GM20000 (cell line): ENCODE results near the gene EGR4.
"Not testable (repeated sequence)": the region's sequence is repeated elsewhere in the genome, so short reads cannot be mapped to it uniquely, and the experiment has no call there.

Experiments used
- DNase-seq: peaks from one replicate; pipeline ENCODE4 v3.0.0; 2012; ENCODE audit warnings: low spot score
- CTCF ChIP-seq: IDR thresholded peaks from 2 replicates; pipeline ENCODE4 v1.5.1; 2012; ENCODE audit warnings: mild to moderate bottlenecking, control low read depth; ENCODE audit errors: extremely low read depth, missing control alignments

The EGR4 gene

GRCh38 chr2:73268366-73268829, 24.9 kb downstream of the EGR4 start:
- peak; percentile 49 for DNase-seq
- no peak for TF ChIP-seq CTCF

- TF ChIP-seq CTCF, result no peak
- no peak for DNase-seq
These were observed 26.3 kb downstream of the EGR4 start for GRCh38 chr2:73267008-73267407.

GRCh38 chr2:73266061-73266901, 27.1 kb downstream of the EGR4 start:
- DNase-seq, result no peak
- TF ChIP-seq CTCF, result no peak

- no peak for DNase-seq
These were observed 27.9 kb downstream of the EGR4 start for GRCh38 chr2:73265298-73266060.

GRCh38 chr2:73264783-73265182, 28.6 kb downstream of the EGR4 start:
- DNase-seq, result no peak
- no peak for TF ChIP-seq CTCF

More at GRCh38 chr2:73265298-73266060, 27.9 kb downstream of the EGR4 start:
- no peak for TF ChIP-seq CTCF

GRCh38 chr2:73264332-73264606, 29.1 kb downstream of the EGR4 start:
- no peak for DNase-seq
- TF ChIP-seq CTCF, result no peak

GRCh38 chr2:73263540-73264331, 29.6 kb downstream of the EGR4 start:
- TF ChIP-seq CTCF, result no peak
- DNase-seq, result no peak

GRCh38 chr2:73262691-73263429, 30.5 kb downstream of the EGR4 start:
- DNase-seq, result not testable (repeated sequence)
